EL (cell line): ENCODE measurements around the gene NCOA3.
"Not testable (repeated sequence)": the region's sequence is repeated elsewhere in the genome, so short reads cannot be mapped to it uniquely, and the experiment has no call there.

Experiments
- DNase-seq: peaks from one replicate; pipeline ENCODE4 v3.0.0-alpha.2; 2016

Gene NCOA3

DNA sequence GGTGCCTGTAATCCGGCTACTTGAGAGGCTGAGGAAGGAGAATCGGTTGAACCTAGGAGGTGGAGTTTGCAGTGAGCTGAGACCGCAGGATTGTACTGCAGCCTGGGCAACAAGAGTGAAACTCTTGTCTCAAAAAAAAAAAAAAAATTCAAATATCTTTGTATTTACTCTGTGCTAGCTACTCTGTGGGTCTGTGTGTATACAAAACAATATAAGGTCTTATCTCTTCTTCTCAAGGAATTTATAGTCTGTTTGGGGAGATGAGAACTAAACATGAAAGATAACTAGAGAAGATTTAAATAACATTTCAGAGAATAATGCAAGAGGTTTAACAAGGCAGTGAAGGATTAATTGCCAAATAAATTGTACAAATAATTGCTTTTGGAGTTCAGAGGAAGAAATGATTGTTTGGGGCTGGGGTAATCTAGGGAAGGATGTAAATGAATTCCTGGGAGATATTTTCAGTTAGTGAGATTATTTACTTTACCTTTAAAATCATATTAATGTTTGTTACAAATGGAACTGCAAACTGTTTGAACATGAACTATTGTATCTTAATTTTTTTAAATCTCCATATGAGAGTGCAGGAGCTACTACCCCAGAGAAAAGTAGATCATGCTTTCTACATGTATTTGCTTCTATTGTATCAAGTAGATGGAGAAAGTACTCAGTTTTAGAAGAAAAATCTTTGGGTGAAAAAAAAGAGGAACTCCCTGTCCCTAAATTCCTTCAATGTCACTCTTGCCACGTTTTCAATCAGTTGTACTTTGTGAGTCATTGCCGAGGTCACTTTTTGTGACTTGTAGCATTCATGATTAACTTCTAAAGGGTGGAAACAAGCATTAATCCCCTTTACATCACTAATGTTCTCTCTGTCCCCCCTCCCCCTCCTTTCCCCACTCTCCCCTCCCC is 39.0 kb downstream of the NCOA3 start:
- no peak for DNase-seq

DNA sequence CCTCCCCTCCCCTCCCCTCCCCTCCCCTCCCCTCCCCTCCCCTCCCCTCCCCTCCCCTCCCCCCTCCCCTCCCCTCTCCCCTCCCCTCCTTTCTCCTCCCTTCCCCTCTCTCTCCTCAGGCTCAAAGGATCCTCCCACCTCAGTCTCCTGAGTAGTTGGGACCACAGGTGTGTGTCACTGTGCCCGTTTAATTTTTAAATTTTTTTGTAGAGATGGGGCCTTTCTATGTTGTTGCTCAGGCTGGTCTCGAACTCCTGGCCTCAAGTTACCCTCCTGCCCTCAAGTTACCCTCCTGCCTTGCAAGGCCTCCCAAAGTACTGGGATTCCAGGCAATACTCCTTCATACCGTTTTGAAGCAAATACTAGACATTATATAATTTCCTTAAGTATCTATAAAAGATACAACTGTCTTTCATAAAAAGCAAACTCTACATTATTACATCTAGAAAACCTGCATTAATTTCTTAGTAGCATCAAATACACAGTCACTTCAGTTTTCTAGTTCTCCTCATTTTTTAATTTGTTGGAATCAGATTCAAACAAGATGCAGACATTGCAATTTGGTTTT is 39.8 kb downstream of the NCOA3 start:
- no peak for DNase-seq

- DNase-seq: no peak
Observed at GRCh38 chr20:47543006-47543431, 41.3 kb downstream of the NCOA3 start.

GRCh38 chr20:47544240-47544639 is 42.6 kb downstream of the NCOA3 start:
- peak; percentile 81 for DNase-seq

- DNase-seq: peak; percentile 27
Observed at GRCh38 chr20:47544852-47545251, 43.2 kb downstream of the NCOA3 start.

- DNase-seq: no peak
Observed at GRCh38 chr20:47545499-47545898, 43.8 kb downstream of the NCOA3 start.

DNA sequence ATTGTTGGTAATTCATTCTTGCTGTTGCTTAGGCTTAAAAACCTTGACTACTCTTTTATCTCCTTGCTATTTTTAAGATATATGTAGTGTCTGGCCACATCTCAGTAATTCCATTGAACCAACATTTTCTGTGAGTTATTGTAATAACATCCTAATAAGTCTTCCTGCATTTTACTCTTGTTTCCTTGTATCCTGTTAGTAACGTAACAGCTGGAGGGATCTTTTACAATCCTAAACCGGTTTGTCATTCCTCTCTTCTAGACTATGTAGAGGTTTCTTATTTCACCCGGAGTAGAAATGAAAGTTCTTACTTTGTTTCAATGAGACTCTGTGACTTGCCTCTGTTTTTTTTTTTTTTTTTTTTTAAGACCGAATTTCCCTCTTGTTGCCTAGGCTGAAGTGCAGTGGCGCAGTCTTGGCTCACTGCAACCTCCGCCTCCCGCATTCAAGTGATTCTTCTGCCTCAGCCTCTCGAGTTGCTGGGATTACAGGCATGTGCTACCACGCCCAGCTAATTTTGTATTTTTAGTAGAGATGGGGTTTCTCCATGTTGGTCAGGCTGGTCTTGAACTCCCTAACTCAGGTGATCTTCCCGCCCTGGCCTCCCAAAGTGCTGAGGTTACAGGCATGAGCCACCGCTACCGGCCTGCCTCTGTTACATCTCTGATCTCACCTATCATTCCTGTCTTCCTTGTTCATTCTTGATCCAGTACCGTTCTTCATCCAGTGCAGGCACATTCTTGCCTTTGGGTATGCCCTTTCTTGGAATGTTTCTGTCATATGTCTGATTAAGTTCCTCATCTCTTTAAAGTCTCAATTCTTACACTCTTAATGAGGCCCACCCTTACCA is 44.7 kb downstream of the NCOA3 start:
- peak; percentile 68 for DNase-seq

- DNase-seq: no peak
Observed at GRCh38 chr20:47547034-47547387, 45.3 kb downstream of the NCOA3 start.

GRCh38 chr20:47549671-47550070 is 48.0 kb downstream of the NCOA3 start:
- DNase-seq: no peak

DNA sequence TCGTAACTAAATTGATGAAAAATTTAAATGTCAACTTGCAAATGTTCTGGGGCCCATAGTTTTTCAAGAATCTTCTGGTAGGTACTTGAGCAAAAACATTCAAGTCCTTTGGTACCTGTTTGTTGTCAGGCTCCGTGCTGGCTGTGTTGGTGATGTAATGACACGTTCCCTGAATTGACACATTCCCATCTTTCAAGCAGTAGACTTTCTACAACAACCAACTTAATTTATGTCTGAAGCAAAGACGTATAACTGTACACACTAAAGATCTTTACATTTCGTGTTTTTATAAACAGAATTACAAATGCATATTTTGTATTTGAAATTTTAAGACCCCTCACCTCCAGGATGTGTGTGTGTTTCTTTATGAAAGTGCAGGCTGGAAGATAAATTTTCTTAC is 49.5 kb downstream of the NCOA3 start:
- DNase-seq: no peak

DNA sequence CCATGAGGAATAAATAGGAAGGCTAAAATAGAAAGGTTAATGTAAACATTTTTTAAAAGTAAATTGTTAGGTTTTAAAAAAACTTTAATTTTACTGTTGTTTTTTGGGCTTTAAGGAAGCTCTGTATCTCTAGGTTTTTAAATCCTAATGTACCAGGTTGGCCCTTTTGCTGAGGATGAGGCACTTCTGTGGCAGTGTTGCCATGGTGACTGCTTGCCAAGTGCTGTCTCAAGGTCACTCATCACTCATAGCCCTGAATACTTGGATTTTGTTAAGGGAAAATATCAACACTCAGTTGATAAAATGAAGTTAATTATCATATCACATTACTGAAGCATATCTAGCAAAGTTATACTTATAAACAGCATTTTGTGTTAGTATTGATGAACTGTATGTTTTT is 50.2 kb downstream of the NCOA3 start:
- DNase-seq: no peak

GRCh38 chr20:47552996-47553395 is 51.3 kb downstream of the NCOA3 start:
- DNase-seq: no peak

- DNase-seq: not testable (repeated sequence)
Observed at GRCh38 chr20:47553594-47554235, 52.0 kb downstream of the NCOA3 start.

- not testable (repeated sequence) for DNase-seq
Observed at GRCh38 chr20:47554283-47554682, 52.6 kb downstream of the NCOA3 start.

GRCh38 chr20:47557218-47557617 is 55.5 kb downstream of the NCOA3 start:
- no peak for DNase-seq

DNA sequence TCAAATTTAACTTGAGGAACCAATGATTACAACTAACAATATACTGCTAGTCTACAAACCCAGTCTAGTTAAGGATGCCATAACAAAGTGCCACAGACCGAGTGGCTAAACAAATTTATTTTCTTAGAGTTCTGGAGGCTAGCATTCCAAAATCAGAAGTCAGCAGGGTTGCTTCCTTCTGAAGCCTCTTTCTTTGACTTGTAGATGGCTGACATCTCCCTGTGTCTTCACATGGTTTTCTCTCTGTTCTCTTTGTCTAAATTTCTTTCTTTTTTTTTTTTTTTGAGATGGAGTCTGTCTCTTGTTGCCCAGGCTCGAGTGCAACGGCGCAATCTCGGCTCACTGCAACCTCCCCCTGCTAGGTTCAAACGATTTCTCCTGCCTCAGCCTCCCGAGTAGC is 56.1 kb downstream of the NCOA3 start:
- DNase-seq: no peak

GRCh38 chr20:47558295-47559066 is 56.8 kb downstream of the NCOA3 start:
- DNase-seq: no peak

DNA sequence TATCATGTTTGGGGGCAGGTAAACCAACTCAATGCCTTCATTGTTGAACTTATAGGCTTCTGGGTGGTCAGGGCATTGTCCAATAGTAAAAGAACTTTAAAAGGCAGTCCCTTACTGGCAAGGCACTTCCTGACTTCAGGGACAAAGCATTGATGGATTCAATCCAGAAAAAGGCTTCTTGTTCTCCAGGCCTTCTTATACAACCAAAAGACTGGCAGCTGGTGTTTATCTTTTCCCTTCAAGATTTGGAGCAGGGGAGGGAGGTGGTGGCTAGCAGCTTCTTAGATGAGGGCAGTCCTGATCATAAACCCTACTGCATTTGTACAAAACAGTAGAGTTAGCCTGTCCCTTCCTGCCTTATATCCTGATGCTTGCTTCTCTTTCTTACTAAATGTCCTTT is 57.5 kb downstream of the NCOA3 start:
- no peak for DNase-seq

DNA sequence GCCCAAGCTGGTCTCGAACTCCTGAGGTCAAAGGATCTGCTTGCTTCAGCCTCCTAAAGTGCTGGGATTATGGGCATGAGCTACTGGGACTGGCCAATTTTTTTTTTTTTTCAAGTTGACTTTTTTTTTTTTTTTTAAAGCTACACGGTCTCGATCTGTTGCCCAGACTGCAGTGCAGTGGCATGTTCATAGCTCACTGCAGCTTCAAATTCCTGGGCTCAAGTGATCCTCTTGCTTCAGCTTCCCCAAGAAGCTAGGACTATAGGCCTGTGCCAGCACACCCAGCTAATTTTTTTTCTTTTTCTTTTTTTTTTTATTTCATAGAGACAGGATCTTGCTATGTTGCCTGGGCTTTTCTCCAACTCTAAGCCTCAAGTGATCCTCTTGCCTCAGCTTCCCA is 59.5 kb downstream of the NCOA3 start:
- DNase-seq: no peak

- no peak for DNase-seq
Observed at GRCh38 chr20:47561603-47562583, 60.2 kb downstream of the NCOA3 start.

GRCh38 chr20:47566269-47566668 is 64.6 kb downstream of the NCOA3 start:
- no peak for DNase-seq
